Measurements from ENCODE around the gene CDK11B.
"Not testable (repeated sequence)": the region's sequence is repeated elsewhere in the genome, so short reads cannot be mapped to it uniquely, and the experiment has no call there.

DNA sequence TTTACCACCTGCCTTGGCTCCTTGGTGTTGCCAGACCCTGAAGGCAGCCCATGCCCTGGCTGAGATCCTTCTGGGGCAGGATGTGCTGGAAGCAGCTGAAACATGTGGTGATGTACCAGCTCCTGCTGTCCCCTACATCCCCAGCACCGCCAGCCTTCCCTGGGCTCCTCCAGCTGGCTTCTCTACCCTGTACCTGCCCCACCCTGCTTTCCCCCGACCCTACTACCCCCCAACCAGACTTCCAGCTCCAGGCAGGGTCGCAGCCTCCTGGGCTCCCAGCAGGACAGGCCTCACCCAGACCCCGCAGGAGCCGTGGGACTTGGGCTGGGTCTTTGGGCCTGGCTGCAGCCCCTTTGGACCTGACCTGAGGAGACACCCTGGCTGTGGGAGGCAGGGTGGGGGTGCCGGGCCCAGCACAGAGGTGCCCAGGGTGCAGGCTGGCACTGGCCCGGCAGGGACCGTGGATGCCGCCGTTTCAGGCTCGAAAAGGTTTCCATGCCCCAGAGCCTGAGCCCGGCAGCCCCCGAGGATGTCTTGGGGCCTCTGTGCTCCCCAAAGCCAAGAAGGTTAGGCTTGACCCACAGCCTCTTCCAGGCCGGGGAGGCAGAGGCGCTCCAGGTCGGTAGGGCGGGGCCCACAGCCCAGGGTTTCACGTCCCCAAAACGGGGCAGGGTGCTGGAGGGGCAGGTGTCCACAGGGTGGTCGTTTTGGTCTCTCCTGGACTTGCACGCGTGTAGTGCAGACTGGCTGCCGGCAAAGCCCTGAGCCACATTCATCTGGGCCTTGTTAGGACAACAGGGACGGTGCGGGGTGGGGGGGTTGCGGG is 38.8 kb upstream of the CDK11B start:
- TF ChIP-seq, protein P1, sequence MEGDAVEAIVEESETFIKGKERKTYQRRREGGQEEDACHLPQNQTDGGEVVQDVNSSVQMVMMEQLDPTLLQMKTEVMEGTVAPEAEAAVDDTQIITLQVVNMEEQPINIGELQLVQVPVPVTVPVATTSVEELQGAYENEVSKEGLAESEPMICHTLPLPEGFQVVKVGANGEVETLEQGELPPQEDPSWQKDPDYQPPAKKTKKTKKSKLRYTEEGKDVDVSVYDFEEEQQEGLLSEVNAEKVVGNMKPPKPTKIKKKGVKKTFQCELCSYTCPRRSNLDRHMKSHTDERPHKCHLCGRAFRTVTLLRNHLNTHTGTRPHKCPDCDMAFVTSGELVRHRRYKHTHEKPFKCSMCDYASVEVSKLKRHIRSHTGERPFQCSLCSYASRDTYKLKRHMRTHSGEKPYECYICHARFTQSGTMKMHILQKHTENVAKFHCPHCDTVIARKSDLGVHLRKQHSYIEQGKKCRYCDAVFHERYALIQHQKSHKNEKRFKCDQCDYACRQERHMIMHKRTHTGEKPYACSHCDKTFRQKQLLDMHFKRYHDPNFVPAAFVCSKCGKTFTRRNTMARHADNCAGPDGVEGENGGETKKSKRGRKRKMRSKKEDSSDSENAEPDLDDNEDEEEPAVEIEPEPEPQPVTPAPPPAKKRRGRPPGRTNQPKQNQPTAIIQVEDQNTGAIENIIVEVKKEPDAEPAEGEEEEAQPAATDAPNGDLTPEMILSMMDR (conservative IDR thresholded peaks at IDR 0.05; ENCODE audit: low read depth in 2 of 2), result not testable (repeated sequence)
- not testable (repeated sequence) for TF ChIP-seq CREB1 (CRISPR knock-in tag; IDR thresholded peaks at IDR 0.05; ENCODE audit: low read depth); EZH2 (IDR thresholded peaks at IDR 0.05; ENCODE audit: low read depth, unreplicated experiment); POLR2AphosphoS5 (IDR thresholded peaks at IDR 0.05; ENCODE audit: low read depth)
